NK-92 (cell line): ENCODE results near the gene PPP1R27.

Experiments used
- DNase-seq: peaks from one replicate; lab custom pipeline; 2025; ENCODE audit not compliant: unreplicated experiment; lab: John Stamatoyannopoulos, UW

The PPP1R27 gene

GRCh38 chr17:81806461-81807209 lies 28.2 kb downstream of the PPP1R27 start:
- DNase-seq: no peak

- no peak for DNase-seq
Measured at GRCh38 chr17:81805707-81806460, 29.0 kb downstream of the PPP1R27 start.

GRCh38 chr17:81804559-81805399 lies 30.1 kb downstream of the PPP1R27 start:
- DNase-seq: no peak

- DNase-seq: no peak
Measured at GRCh38 chr17:81803728-81804558, 30.9 kb downstream of the PPP1R27 start, which contains the start of gene GCGR. Gene GCGR (plus strand): TSS chr17:81804150. CDS start chr17:81809019, 4,869 bp downstream.

- no peak for DNase-seq
Measured at GRCh38 chr17:81802856-81803643, 31.8 kb downstream of the PPP1R27 start.

GRCh38 chr17:81802048-81802758 lies 32.6 kb downstream of the PPP1R27 start:
- DNase-seq: no peak

GRCh38 chr17:81801327-81801726 lies 33.5 kb downstream of the PPP1R27 start:
- DNase-seq: no peak

- no peak for DNase-seq
Measured at GRCh38 chr17:81794509-81794908, 40.3 kb downstream of the PPP1R27 start.

GRCh38 chr17:81794074-81794476 lies 40.8 kb downstream of the PPP1R27 start:
- no peak for DNase-seq

GRCh38 chr17:81792675-81793615 lies 41.9 kb downstream of the PPP1R27 start:
- DNase-seq: no peak
